ENCODE results near the gene DNM3. TPM values are rescaled to one million over a fixed set of nuclear protein-coding genes. Genes with fewer than 3 reads are reported as not detected.

Gene DNM3
- polyA plus RNA-seq, 1 of the 3 experiments (the other 2 are of a cell fraction) = 0.43 TPM

DNA sequence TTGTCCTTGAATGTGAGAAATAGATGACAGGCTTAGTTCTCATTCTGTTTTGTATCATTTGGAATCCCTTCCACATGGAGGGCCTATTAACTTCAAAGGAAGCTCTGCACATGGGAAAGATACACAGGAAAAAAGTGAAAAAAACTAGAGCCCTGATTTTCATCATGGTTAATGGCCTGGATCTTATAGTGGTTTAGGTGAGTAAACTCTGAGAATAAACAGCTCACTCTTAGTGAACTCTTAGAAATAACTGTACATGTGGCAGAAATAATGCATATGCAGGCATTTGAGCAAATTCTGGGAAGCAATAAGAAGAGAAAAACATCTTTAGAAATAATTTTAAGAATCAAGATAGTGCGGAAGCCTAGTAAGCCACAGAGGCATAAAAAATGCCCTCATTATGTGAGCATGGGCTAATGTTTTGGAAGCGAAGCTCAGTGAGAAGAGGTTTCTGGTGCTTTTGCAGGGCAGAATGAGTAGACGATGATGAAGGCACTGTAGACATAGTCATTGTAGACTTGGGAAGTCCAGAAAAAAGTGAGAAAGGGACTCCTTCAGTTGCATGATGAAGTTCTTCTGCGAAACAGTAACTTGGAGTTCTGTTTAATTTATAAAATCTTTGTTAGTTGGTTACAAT lies 279.9 kb downstream of the DNM3 start (continued):
- TF ChIP-seq, protein P1, sequence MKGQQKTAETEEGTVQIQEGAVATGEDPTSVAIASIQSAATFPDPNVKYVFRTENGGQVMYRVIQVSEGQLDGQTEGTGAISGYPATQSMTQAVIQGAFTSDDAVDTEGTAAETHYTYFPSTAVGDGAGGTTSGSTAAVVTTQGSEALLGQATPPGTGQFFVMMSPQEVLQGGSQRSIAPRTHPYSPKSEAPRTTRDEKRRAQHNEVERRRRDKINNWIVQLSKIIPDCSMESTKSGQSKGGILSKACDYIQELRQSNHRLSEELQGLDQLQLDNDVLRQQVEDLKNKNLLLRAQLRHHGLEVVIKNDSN (IDR thresholded peaks at IDR 0.05; ENCODE audit: borderline replicate concordance, low read depth) = no peak
- TF ChIP-seq SIN3A (IDR thresholded peaks at IDR 0.05; ENCODE audit: borderline replicate concordance, low read depth, low read length) (no peak), NFIC (IDR thresholded peaks at IDR 0.05; ENCODE audit: borderline replicate concordance) (no peak), POLR2AphosphoS5 (IDR thresholded peaks at IDR 0.05; ENCODE audit: low read depth, low read length) (no peak), SMC3 (IDR thresholded peaks at IDR 0.05; ENCODE audit: low read depth, low read length) (no peak)
- TF ChIP-seq, protein P2, sequence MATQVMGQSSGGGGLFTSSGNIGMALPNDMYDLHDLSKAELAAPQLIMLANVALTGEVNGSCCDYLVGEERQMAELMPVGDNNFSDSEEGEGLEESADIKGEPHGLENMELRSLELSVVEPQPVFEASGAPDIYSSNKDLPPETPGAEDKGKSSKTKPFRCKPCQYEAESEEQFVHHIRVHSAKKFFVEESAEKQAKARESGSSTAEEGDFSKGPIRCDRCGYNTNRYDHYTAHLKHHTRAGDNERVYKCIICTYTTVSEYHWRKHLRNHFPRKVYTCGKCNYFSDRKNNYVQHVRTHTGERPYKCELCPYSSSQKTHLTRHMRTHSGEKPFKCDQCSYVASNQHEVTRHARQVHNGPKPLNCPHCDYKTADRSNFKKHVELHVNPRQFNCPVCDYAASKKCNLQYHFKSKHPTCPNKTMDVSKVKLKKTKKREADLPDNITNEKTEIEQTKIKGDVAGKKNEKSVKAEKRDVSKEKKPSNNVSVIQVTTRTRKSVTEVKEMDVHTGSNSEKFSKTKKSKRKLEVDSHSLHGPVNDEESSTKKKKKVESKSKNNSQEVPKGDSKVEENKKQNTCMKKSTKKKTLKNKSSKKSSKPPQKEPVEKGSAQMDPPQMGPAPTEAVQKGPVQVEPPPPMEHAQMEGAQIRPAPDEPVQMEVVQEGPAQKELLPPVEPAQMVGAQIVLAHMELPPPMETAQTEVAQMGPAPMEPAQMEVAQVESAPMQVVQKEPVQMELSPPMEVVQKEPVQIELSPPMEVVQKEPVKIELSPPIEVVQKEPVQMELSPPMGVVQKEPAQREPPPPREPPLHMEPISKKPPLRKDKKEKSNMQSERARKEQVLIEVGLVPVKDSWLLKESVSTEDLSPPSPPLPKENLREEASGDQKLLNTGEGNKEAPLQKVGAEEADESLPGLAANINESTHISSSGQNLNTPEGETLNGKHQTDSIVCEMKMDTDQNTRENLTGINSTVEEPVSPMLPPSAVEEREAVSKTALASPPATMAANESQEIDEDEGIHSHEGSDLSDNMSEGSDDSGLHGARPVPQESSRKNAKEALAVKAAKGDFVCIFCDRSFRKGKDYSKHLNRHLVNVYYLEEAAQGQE (IDR thresholded peaks at IDR 0.05; ENCODE audit: low read depth, low read length) = no peak

- Histone ChIP-seq H3F3A (replicated peaks; ENCODE audit: insufficient read depth) (no peaks in the 10 kb centered on the region), H3K9me3 (no peaks in the 10 kb centered on the region), H3K79me2 (ENCODE audit: insufficient read depth) (no peaks in the 10 kb centered on the region), H3K36me3 (replicated peaks in 1 of 2; ENCODE audit: control insufficient read depth in 1 of 2, insufficient read depth in 2 of 2, low read length in 1 of 2) (no peaks in the 10 kb centered on the region), H3K4me1 (ENCODE audit: control insufficient read depth in 1 of 2, insufficient read depth in 2 of 2, low read depth in 1 of 2, low read length in 1 of 2) (peaks cover 0 to 11% of the 10 kb centered on the region in 2 experiments; a peak in 2 of 4 replicates), H3K27me3 (ENCODE audit: insufficient read depth) (no peaks in the 10 kb centered on the region), H4K20me1 (ENCODE audit: insufficient read depth) (no peaks in the 10 kb centered on the region), H3K4me2 (no peak overlapping the region), H3K27ac (ENCODE audit: low read depth in 2 of 2, low read length in 1 of 2) (no peak overlapping the region), H3K4me3 (ENCODE audit: low read depth in 2 of 2, low read length in 1 of 2) (no peak overlapping the region), H3K9me2 (no peaks in the 10 kb centered on the region), H3K9ac (no peak overlapping the region), H2AFZ (ENCODE audit: low read depth) (no peak overlapping the region)
- WGBS (ENCODE audit: low lambda C conversion rate) = 100% methylated on average over 3 of the region's 3 CpGs
- ChIA-PET POLR2A (no interaction called here), CTCF (no interaction called here)
- DNase-seq = no peak
- no peak for TF ChIP-seq TEAD4 (IDR thresholded peaks at IDR 0.05; ENCODE audit: borderline replicate concordance, insufficient read depth)
- TF ChIP-seq ELF1 (IDR thresholded peaks at IDR 0.05) = no peak
- no peak for TF ChIP-seq CHD2 (IDR thresholded peaks at IDR 0.05; ENCODE audit: low read length, partially characterized antibody)
- no peak for TF ChIP-seq MEF2A (IDR thresholded peaks at IDR 0.05; ENCODE audit: borderline replicate concordance, low read depth)
- TF ChIP-seq, protein P1 (IDR thresholded peaks at IDR 0.05; ENCODE audit: borderline replicate concordance, low read depth) = no peak
- no peak for TF ChIP-seq FOXJ3 (CRISPR knock-in tag; IDR thresholded peaks at IDR 0.05)
- no peak for TF ChIP-seq FOSL2 (IDR thresholded peaks at IDR 0.05; ENCODE audit: borderline replicate concordance, low read depth)
- no peak for TF ChIP-seq YY1 (IDR thresholded peaks at IDR 0.05; ENCODE audit: low read depth)
- TF ChIP-seq IRF3 (IDR thresholded peaks at IDR 0.05; ENCODE audit: low read depth, low read length) = no peak
- TF ChIP-seq RAD21 (IDR thresholded peaks at IDR 0.05; ENCODE audit: low read length) = no peak
- TF ChIP-seq GABPA (IDR thresholded peaks at IDR 0.05; ENCODE audit: low read depth) = no peak
- TF ChIP-seq, protein P2 (IDR thresholded peaks at IDR 0.05; ENCODE audit: low read depth, low read length) = no peak
- TF ChIP-seq SMC3 (IDR thresholded peaks at IDR 0.05; ENCODE audit: low read depth, low read length) = no peak
- no peak for TF ChIP-seq JUND (IDR thresholded peaks at IDR 0.05)
- no peak for TF ChIP-seq SIN3A (IDR thresholded peaks at IDR 0.05; ENCODE audit: borderline replicate concordance, low read depth, low read length)
- TF ChIP-seq RXRA (IDR thresholded peaks at IDR 0.05; ENCODE audit: borderline replicate concordance, low read depth) = no peak
- no peak for TF ChIP-seq NFIC (IDR thresholded peaks at IDR 0.05; ENCODE audit: borderline replicate concordance)
- no peak for TF ChIP-seq TCF12 (IDR thresholded peaks at IDR 0.05)
Observed at GRCh38 chr1:172122381-172122780, 281.1 kb downstream of the DNM3 start.
